T-helper 17 cell (primary cell): ENCODE data around the gene OR7D2. TPM values are rescaled to one million over a fixed set of nuclear protein-coding genes. Genes with fewer than 3 reads are reported as not detected.
"Not testable (repeated sequence)": the region's sequence is repeated elsewhere in the genome, so short reads cannot be mapped to it uniquely, and the experiment has no call there.

ENCODE experiments used
- ATAC-seq: fragments of 150-1000 bp; cut with Tn5 transposase; 2 replicates; pipeline ENCODE4 v1.10.0; 2021; ENCODE audit warnings: mild to moderate bottlenecking, moderate library complexity
- DNase-seq, 3 donors: peaks; one replicate each; pipeline versions ENCODE4 v3.0.0 to v3.0.0-alpha.2; 2020 to 2021
- H3K9me3 ChIP-seq: one replicate; pipeline ENCODE4 v1.7.0; 2013; ENCODE audit warnings: low read length, mild to moderate bottlenecking; ENCODE audit not compliant: control insufficient read depth, poor library complexity, severe bottlenecking
- H3K27ac Mint-ChIP-seq: one replicate; pipeline ENCODE4 v1.8.0; 2022; ENCODE audit warnings: mild to moderate bottlenecking, moderate library complexity, mixed read lengths
- H3K27me3 Mint-ChIP-seq: one replicate; pipeline ENCODE4 v1.8.0; 2022; ENCODE audit warnings: mixed read lengths
- H3K36me3 Mint-ChIP-seq: one replicate; pipeline ENCODE4 v1.8.0; 2022; ENCODE audit warnings: low read depth, mixed read lengths
- H3K4me1 Mint-ChIP-seq: one replicate; pipeline ENCODE4 v1.8.0; 2022; ENCODE audit warnings: mild to moderate bottlenecking, mixed read lengths
- H3K4me3 Mint-ChIP-seq: one replicate; pipeline ENCODE4 v1.8.0; 2022; ENCODE audit warnings: mild to moderate bottlenecking, moderate library complexity, mixed read lengths
- total RNA-seq, 4 donors: library from RNA in 2 of 4; stranded (reverse) in 2 of 4; gene quantifications; one replicate each; pipeline ENCODE4 v1.2.3 and lab custom pipeline; 2022 to 2026

Gene OR7D2
- total RNA-seq, 2 donors from 2014 or later, result not detected

GRCh38 chr19:9161427-9161826 is 17.4 kb upstream of the OR7D2 start:
- Mint-ChIP-seq H3K4me3 (no peak overlapping the region), H3K4me1 (no peaks in the 10 kb centered on the region), H3K27ac (no peak overlapping the region), H3K36me3 (peaks cover 13% of the 10 kb centered on the region), H3K27me3 (no peaks in the 10 kb centered on the region)
- DNase-seq, result no peak
- ATAC-seq, result no peak
- H3K9me3 ChIP-seq, result peaks cover 10% of the 10 kb centered on the region

GRCh38 chr19:9165261-9165660 is 13.5 kb upstream of the OR7D2 start:
- no peak overlapping the region for H3K4me3 Mint-ChIP-seq
- H3K4me1 Mint-ChIP-seq, result no peaks in the 10 kb centered on the region
- peaks cover 6% of the 10 kb centered on the region for H3K9me3 ChIP-seq
- peaks cover 12% of the 10 kb centered on the region for H3K36me3 Mint-ChIP-seq
- no peak for DNase-seq
- H3K27ac Mint-ChIP-seq, result no peak overlapping the region
- no peak for ATAC-seq
- H3K27me3 Mint-ChIP-seq, result no peaks in the 10 kb centered on the region

GRCh38 chr19:9166846-9167245 is 11.9 kb upstream of the OR7D2 start:
- H3K27ac Mint-ChIP-seq, result no peak overlapping the region
- peaks cover 8% of the 10 kb centered on the region for H3K36me3 Mint-ChIP-seq
- no peaks in the 10 kb centered on the region for H3K9me3 ChIP-seq
- no peak overlapping the region for H3K4me3 Mint-ChIP-seq
- no peaks in the 10 kb centered on the region for H3K4me1 Mint-ChIP-seq
- DNase-seq (no peak), ATAC-seq (no peak)
- no peaks in the 10 kb centered on the region for H3K27me3 Mint-ChIP-seq

- Mint-ChIP-seq H3K36me3 (peaks cover 6% of the 10 kb centered on the region), H3K4me1 (peaks cover 3% of the 10 kb centered on the region), H3K27ac (no peak overlapping the region), H3K27me3 (no peaks in the 10 kb centered on the region), H3K4me3 (no peak overlapping the region)
- ATAC-seq (no peak), DNase-seq (no peak)
- H3K9me3 ChIP-seq, result no peaks in the 10 kb centered on the region
Observed at GRCh38 chr19:9171393-9171991, 7.3 kb upstream of the OR7D2 start.

- Mint-ChIP-seq H3K27ac (no peak overlapping the region), H3K4me1 (peaks cover 3% of the 10 kb centered on the region), H3K4me3 (no peak overlapping the region), H3K27me3 (peaks cover 5% of the 10 kb centered on the region), H3K36me3 (no peaks in the 10 kb centered on the region)
- DNase-seq, result no peak
- ATAC-seq, result no peak
- no peaks in the 10 kb centered on the region for H3K9me3 ChIP-seq
Observed at GRCh38 chr19:9175326-9175725, 3.5 kb upstream of the OR7D2 start.

GRCh38 chr19:9183000-9183399 is 4.2 kb downstream of the OR7D2 start:
- H3K4me1 Mint-ChIP-seq, result no peaks in the 10 kb centered on the region
- no peaks in the 10 kb centered on the region for H3K9me3 ChIP-seq
- no peak for DNase-seq
- peaks cover 12% of the 10 kb centered on the region for H3K27me3 Mint-ChIP-seq
- H3K36me3 Mint-ChIP-seq, result peaks cover 2% of the 10 kb centered on the region
- no peak overlapping the region for H3K4me3 Mint-ChIP-seq
- H3K27ac Mint-ChIP-seq, result no peak overlapping the region
- no peak for ATAC-seq

GRCh38 chr19:9187191-9187590 is 8.4 kb downstream of the OR7D2 start:
- H3K27me3 Mint-ChIP-seq, result peaks cover 19% of the 10 kb centered on the region
- no peak for ATAC-seq
- DNase-seq, result no peak
- no peak overlapping the region for H3K27ac Mint-ChIP-seq
- no peaks in the 10 kb centered on the region for H3K9me3 ChIP-seq
- peaks cover 2% of the 10 kb centered on the region for H3K36me3 Mint-ChIP-seq
- no peaks in the 10 kb centered on the region for H3K4me1 Mint-ChIP-seq
- H3K4me3 Mint-ChIP-seq, result no peak overlapping the region

- no peak for ATAC-seq
- Mint-ChIP-seq H3K36me3 (peaks cover 2% of the 10 kb centered on the region), H3K4me1 (no peaks in the 10 kb centered on the region), H3K27me3 (peaks cover 39% of the 10 kb centered on the region), H3K27ac (no peak overlapping the region), H3K4me3 (no peak overlapping the region)
- no peaks in the 10 kb centered on the region for H3K9me3 ChIP-seq
- DNase-seq, result no peak
Observed at GRCh38 chr19:9189535-9189934, 10.8 kb downstream of the OR7D2 start.

- peaks cover 44% of the 10 kb centered on the region for H3K27me3 Mint-ChIP-seq
- H3K9me3 ChIP-seq, DNase-seq, H3K36me3 Mint-ChIP-seq, H3K4me1 Mint-ChIP-seq, ATAC-seq, H3K4me3 Mint-ChIP-seq, H3K27ac Mint-ChIP-seq: not testable (repeated sequence)
Observed at GRCh38 chr19:9198044-9198443, 19.3 kb downstream of the OR7D2 start.

- Mint-ChIP-seq H3K4me3 (peak overlapping the region; percentile 21), H3K36me3 (no peaks in the 10 kb centered on the region), H3K27me3 (peaks cover 30% of the 10 kb centered on the region), H3K4me1 (peaks cover 6% of the 10 kb centered on the region), H3K27ac (no peak overlapping the region)
- ATAC-seq (peak; percentile 70), DNase-seq (peak; percentile 25 to 57 (median 36))
- no peaks in the 10 kb centered on the region for H3K9me3 ChIP-seq
Observed at GRCh38 chr19:9205501-9206113, 26.8 kb downstream of the OR7D2 start.

- ATAC-seq, result no peak
- Mint-ChIP-seq H3K4me1 (no peaks in the 10 kb centered on the region), H3K27me3 (peaks cover under 1% of the 10 kb centered on the region), H3K4me3 (no peak within 1 kb of the TSS), H3K27ac (no peak within 1 kb of the TSS), H3K36me3 (peaks cover 3% of the 10 kb centered on the region)
- DNase-seq, result no peak
- H3K9me3 ChIP-seq, result peaks cover 5% of the 10 kb centered on the region
Observed at GRCh38 chr19:9219489-9219888, 40.7 kb downstream of the OR7D2 start, which contains the start of gene OR7D4. TSS of gene OR7D4 (minus strand) at chr19:9219589. CDS start at chr19:9214837, 4,752 bp downstream.

Other genes with a start within 250 kb of the OR7D2 start
- gene MUC16, start 168.6 kb upstream of the OR7D2 start, total RNA-seq, result under 1 TPM in 1 of 2 donors, not detected in 1; 0.05 TPM
- gene OR1M1, start 91.9 kb upstream of the OR7D2 start, total RNA-seq, result not detected
- not detected for gene OR7G2, start 71.5 kb upstream of the OR7D2 start, total RNA-seq
- not detected for gene OR7G1, start 63.2 kb upstream of the OR7D2 start, total RNA-seq
- gene OR7G3, start 52.0 kb upstream of the OR7D2 start, total RNA-seq, result not detected
- 10 to 100 TPM; 66.2 to 77.4 TPM for gene ZNF317, start 38.6 kb upstream of the OR7D2 start, total RNA-seq
- not detected for gene OR7D4, start 40.6 kb downstream of the OR7D2 start, total RNA-seq
- not detected for gene OR7E24, start 72.0 kb downstream of the OR7D2 start, total RNA-seq
- 10 to 100 TPM; 11.3 to 12.0 TPM for gene ZNF699, start 130.9 kb downstream of the OR7D2 start, total RNA-seq
- 10 to 100 TPM in 1 of 2 donors, 1 to 10 TPM in 1; 5.3 to 16.6 TPM for gene ZNF559, start 145.2 kb downstream of the OR7D2 start, total RNA-seq
- 1 to 10 TPM in 1 of 2 donors, under 1 TPM in 1; 0.31 to 1.1 TPM for gene ZNF177, start 184.0 kb downstream of the OR7D2 start, total RNA-seq